Gastrocnemius medialis (tissue), 4 donors: Measurements from ENCODE around the gene MT1B. TPM values are rescaled to one million over a fixed set of nuclear protein-coding genes. Genes with fewer than 3 reads are reported as not detected.

Experiments used
- ATAC-seq, 2 donors: fragments of 150-250 bp; one replicate each; pipeline ENCODE4 v1.9.1; 2016
- DNase-seq, 2 donors: peaks; one replicate each; pipeline ENCODE4 v3.0.0-alpha.2; 2019
- H3K27ac ChIP-seq, 4 donors: fragments of 200-600 bp; sonication (generic); 1 replicate in 1 of 4; 2 replicates in 3 of 4; pipeline ENCODE4 v1.5.1; 2016 to 2018; ENCODE audit warnings: mild to moderate bottlenecking in 2 of 4, moderate library complexity in 1 of 4
- H3K27me3 ChIP-seq, 3 donors: fragments of 200-600 bp; sonication (generic) in 2 of 3; 1 replicate in 1 of 3; 2 replicates in 2 of 3; pipeline versions ENCODE4 v1.5.1 to v1.6.0; 2016 to 2019; ENCODE audit warnings: mild to moderate bottlenecking in 1 of 3, moderate library complexity in 1 of 3
- H3K36me3 ChIP-seq, 2 donors: fragments of 200-600 bp; sonication (generic) in 1 of 2; one replicate each; pipeline ENCODE4 v1.5.1; 2017 to 2018
- H3K4me1 ChIP-seq, 2 donors: fragments of 200-600 bp; sonication (generic) in 1 of 2; one replicate each; pipeline ENCODE4 v1.5.1; 2016 to 2017; ENCODE audit warnings: mild to moderate bottlenecking in 2 of 2
- H3K4me3 ChIP-seq, 4 donors: fragments of 200-600 bp; sonication (generic) in 3 of 4; 1 replicate in 1 of 4; 2 replicates in 3 of 4; pipeline ENCODE4 v1.5.1; 2016 to 2019; ENCODE audit warnings: mild to moderate bottlenecking in 2 of 4
- H3K9me3 ChIP-seq, 3 donors: fragments of 200-600 bp; sonication (generic) in 2 of 3; 1 replicate in 1 of 3; 2 replicates in 2 of 3; pipeline ENCODE4 v1.5.1; 2016 to 2019
- POLR2A ChIP-seq, 2 donors: fragments of 450-650 bp; IDR thresholded peaks; one replicate each; pipeline ENCODE4 v1.6.1; 2017; ENCODE audit warnings: antibody characterized with exemption in 2 of 2, mild to moderate bottlenecking in 2 of 2, moderate library complexity in 2 of 2
- in situ Hi-C, 4 donors: fragments of 200-750 bp; cut with MboI; loops; one replicate each; pipeline versions ENCODE4 v1.15.0 to v1.8.0; 2017; ENCODE audit warnings: low sequenced_read_pairs in 4 of 4
- intact Hi-C: fragments of 100-400 bp; cut with DNase I; formaldehyde crosslinking; loops from one replicate; pipeline ENCODE4 v1.15.1; 2023; ENCODE audit warnings: low total_unique reads
- total RNA-seq, 4 donors: library from RNA; depleted of rRNA; stranded (reverse); fragments of >200 nt; gene quantifications; one replicate each; pipeline versions ENCODE4 v1.1.0 to v1.2.3, GENCODE V29; 2016
- TF ChIP-seq, protein P1 (sequence below), 5 experiments: fragments of 450-650 bp in 3 of 5; fragments of 200-600 bp in 2 of 5; sonication (generic) in 2 of 5; IDR thresholded peaks in 4 of 5; conservative IDR thresholded peaks in 1 of 5; 1 replicate in 4 of 5; 2 replicates in 1 of 5; pipeline ENCODE4 v1.5.1; 2016 to 2019; ENCODE audit warnings: antibody characterized with exemption in 5 of 5, mild to moderate bottlenecking in 3 of 5, moderate library complexity in 3 of 5

The MT1B gene
- total RNA-seq, 4 donors from 2014 or later: not detected

- H3K27me3 ChIP-seq: peaks cover 3 to 7% (median 6%) of the 10 kb centered on the region in 3 donors
- intact Hi-C loops: no loop called here
- H3K9me3 ChIP-seq: no peaks in the 10 kb centered on the region
- no peaks in the 10 kb centered on the region for H3K36me3 ChIP-seq
- H3K4me3 ChIP-seq: peak overlapping the region in 1 of 4 donors; percentile 3
- TF ChIP-seq POLR2A (IDR thresholded peaks at IDR 0.05): no peak
- TF ChIP-seq, protein P1, sequence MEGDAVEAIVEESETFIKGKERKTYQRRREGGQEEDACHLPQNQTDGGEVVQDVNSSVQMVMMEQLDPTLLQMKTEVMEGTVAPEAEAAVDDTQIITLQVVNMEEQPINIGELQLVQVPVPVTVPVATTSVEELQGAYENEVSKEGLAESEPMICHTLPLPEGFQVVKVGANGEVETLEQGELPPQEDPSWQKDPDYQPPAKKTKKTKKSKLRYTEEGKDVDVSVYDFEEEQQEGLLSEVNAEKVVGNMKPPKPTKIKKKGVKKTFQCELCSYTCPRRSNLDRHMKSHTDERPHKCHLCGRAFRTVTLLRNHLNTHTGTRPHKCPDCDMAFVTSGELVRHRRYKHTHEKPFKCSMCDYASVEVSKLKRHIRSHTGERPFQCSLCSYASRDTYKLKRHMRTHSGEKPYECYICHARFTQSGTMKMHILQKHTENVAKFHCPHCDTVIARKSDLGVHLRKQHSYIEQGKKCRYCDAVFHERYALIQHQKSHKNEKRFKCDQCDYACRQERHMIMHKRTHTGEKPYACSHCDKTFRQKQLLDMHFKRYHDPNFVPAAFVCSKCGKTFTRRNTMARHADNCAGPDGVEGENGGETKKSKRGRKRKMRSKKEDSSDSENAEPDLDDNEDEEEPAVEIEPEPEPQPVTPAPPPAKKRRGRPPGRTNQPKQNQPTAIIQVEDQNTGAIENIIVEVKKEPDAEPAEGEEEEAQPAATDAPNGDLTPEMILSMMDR (IDR thresholded peaks at IDR 0.05 in 4 of 5, conservative IDR thresholded peaks at IDR 0.05 in 1 of 5): no peak
- no peak for ATAC-seq
- in situ Hi-C loops: no loop called here
- no peak for DNase-seq
- H3K4me1 ChIP-seq: peaks cover 8 to 16% of the 10 kb centered on the region in 2 donors
- no peak overlapping the region for H3K27ac ChIP-seq
These were observed 16.8 kb upstream of the MT1B start for GRCh38 chr16:56634715-56635440.

DNA sequence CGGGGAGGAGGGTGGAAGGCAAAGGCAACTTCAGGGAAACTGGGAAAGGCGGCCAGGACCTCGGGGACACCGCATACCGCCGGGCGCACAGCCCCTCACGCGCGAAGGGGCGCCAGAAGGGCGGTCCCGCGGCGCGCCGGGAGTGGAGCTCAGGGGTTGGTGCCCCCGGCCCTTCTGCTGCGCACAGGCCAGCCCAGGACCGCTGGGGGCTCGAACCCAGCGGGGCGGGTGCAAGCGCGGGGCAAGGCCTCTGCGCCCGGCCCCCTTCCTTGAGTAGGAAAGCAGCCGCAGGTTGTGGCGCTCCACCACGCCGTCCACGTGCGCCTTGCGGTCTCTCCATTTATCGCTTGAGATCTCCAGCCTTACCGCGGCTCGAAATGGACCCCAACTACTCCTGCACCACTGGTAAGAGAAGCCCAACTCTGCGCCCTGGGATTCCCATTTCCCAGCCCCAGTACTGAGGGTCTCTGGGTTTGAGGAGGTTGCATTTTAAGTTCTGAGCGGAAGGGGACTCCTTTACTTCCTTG, 16.2 kb upstream of the MT1B start:
- Histone ChIP-seq H3K9me3 (no peaks in the 10 kb centered on the region), H3K4me1 (peaks cover 8 to 16% of the 10 kb centered on the region in 2 donors), H3K4me3 (peak overlapping the region in 1 of 4 donors; percentile 3), H3K27ac (no peak overlapping the region), H3K27me3 (peaks cover 3 to 7% (median 6%) of the 10 kb centered on the region in 3 donors), H3K36me3 (no peaks in the 10 kb centered on the region)
- no peak for DNase-seq
- intact Hi-C loops: no loop called here
- TF ChIP-seq, protein P1 (IDR thresholded peaks at IDR 0.05 in 4 of 5, conservative IDR thresholded peaks at IDR 0.05 in 1 of 5): no peak
- TF ChIP-seq POLR2A (IDR thresholded peaks at IDR 0.05): no peak
- in situ Hi-C loops: no loop called here
- ATAC-seq: no peak

DNA sequence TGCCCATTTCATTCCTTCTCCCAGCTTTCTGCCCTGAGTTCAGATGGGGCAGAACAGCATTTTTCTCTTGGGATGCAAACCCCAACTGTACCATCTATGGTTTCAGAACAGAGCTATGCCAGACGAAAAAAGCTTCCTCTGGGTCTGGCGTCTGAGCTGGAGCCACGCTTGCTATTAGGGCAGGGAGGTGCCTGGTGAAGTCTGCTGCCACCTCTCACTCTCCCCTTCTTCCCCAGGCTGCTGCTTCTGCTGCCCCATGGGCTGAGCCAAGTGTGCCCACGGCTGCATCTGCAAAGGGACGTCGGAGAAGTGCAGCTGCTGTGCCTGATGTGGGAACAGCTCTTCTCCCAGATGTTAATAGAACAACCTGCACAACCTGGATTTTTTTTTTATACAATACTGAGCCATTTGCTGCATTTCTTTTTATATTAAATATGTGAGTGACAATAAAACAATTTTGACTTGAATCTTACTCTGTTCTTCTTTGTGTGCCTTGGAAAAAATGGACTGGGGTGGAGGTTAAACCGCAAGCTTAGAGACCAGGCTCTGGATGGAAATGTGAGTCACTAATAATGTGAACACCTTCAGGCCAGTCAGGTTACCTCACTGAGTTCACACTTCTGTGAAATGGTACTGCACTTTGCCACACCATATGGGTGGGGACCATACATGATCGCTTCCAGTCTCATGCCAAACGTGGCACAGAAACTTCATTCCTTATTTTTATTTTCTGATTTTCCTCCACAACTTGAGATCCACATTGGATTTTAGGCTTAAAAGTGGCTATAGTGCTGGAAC, 14.9 kb upstream of the MT1B start:
- no peak for ATAC-seq
- no peaks in the 10 kb centered on the region for H3K9me3 ChIP-seq
- no peak overlapping the region for H3K4me3 ChIP-seq
- peaks cover 3 to 7% (median 6%) of the 10 kb centered on the region in 3 donors for H3K27me3 ChIP-seq
- intact Hi-C loops (no loop called here), in situ Hi-C loops (no loop called here)
- TF ChIP-seq POLR2A (IDR thresholded peaks at IDR 0.05): no peak
- TF ChIP-seq, protein P1 (IDR thresholded peaks at IDR 0.05 in 4 of 5, conservative IDR thresholded peaks at IDR 0.05 in 1 of 5): no peak
- no peak overlapping the region for H3K27ac ChIP-seq
- peaks cover 5 to 12% of the 10 kb centered on the region in 2 donors for H3K4me1 ChIP-seq
- H3K36me3 ChIP-seq: no peaks in the 10 kb centered on the region
- DNase-seq: no peak

- H3K27ac ChIP-seq: peak within 1 kb of the TSS; percentile 57 to 77 (median 74)
- in situ Hi-C loops (no loop called here), intact Hi-C loops (no loop called here)
- H3K4me1 ChIP-seq: peaks cover 5 to 10% of the 10 kb centered on the region in 2 donors
- DNase-seq (peak; percentile 63 to 68), ATAC-seq (peak; percentile 75)
- no peaks in the 10 kb centered on the region for H3K9me3 ChIP-seq
- peaks cover 3 to 7% (median 6%) of the 10 kb centered on the region in 3 donors for H3K27me3 ChIP-seq
- TF ChIP-seq, protein P1 (IDR thresholded peaks at IDR 0.05 in 4 of 5, conservative IDR thresholded peaks at IDR 0.05 in 1 of 5): no peak
- TF ChIP-seq POLR2A (IDR thresholded peaks at IDR 0.05): peak; percentile 66 to 76
- H3K4me3 ChIP-seq: peak within 1 kb of the TSS; percentile 50 to 76 (median 62)
- no peaks in the 10 kb centered on the region for H3K36me3 ChIP-seq
These were observed 13.6 kb upstream of the MT1B start, which contains the start of gene MT1A for GRCh38 chr16:56637814-56638750. Gene MT1A, plus strand, starts transcription at chr16:56638666. Its CDS starts 73 bp downstream, at chr16:56638739.
